Femur (tissue), 1 donor: ENCODE measurements around the gene CD81.

Experiments used
- DNase-seq: peaks from one replicate; pipeline ENCODE4 v3.0.0-alpha.2; 2017

The CD81 gene

DNA sequence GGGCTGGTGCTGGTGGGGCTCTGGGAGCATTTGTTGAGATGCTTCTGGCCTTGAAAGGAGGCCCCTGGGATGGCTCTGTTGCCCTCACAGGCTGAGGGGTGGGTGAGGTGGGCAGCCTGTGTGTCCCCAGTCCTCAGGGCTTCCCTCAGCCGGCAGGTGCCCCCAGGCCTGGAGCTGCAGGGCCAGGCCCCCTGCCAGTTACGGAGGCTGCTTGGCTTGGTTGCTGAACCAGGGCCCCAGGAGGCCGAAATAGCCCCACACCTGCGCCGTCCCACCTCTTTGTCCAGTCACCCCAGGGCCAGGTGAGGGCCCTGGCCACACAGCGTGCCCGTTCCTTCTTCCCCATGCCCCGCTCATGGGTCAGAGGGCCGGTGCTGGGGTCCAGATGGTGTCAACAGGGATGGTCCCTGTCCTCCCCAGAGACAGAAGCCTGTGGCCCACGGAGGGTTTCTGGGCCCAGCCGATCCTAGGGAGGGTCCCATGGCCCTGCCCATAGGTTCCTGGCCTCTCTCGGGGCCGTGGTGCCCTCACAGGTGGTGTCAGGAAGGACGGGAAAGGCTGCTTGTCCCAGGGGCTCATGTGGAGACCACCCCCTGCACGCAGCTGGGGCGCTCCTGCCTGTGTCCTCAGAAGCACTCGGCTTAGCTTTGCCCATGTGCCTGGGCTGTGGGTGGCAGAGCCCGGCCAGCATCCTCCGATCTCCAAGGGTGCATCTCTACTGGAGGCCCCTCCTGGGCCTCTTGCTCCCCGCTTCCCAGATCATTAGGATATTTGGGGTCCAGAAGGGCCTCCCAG lies 14.3 kb downstream of the CD81 start:
- no peak for DNase-seq

DNA sequence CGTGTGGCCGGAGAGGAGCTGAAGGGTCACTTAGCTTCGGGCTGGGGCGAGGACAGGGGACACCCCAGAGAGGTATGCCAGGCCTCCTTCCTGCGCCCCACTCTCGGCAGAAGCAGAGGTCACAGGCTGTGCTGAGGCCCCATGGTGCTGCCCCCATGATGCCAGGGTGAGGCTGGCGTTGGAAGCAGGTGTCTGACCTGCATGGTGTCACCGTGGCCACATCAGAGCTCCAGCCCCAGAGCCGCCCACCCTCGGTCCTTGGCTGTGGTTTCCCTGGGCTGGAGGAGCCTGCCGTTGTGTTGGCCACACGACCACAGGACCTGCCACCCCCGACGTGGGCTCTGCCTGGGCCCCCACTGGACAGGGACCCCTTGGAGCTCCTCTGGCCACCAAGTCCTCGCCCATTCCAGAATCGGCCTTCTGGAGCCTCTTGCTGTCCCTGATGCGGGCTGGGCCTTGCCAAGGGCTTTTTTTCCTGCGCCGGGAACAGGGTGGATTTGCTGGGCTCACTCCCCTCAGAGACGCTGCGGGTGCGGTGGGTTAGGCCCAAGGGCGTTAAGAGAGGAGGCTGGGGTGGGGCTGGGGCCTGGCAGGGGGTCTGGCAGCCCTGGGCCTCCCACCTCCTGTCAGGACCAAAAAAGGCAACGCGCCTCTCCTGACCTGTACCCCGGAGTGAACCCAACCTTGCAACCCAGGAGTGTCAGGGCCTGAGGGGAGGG lies 15.3 kb downstream of the CD81 start:
- DNase-seq = no peak

GRCh38 chr11:2393111-2393868 lies 16.2 kb downstream of the CD81 start:
- DNase-seq = no peak

- DNase-seq = no peak
Measured at GRCh38 chr11:2393941-2394817, 17.1 kb downstream of the CD81 start.

GRCh38 chr11:2394818-2395105 lies 17.7 kb downstream of the CD81 start:
- no peak for DNase-seq

- no peak for DNase-seq
Measured at GRCh38 chr11:2395211-2395730, 18.2 kb downstream of the CD81 start.

GRCh38 chr11:2395856-2396255 lies 18.7 kb downstream of the CD81 start:
- no peak for DNase-seq

DNA sequence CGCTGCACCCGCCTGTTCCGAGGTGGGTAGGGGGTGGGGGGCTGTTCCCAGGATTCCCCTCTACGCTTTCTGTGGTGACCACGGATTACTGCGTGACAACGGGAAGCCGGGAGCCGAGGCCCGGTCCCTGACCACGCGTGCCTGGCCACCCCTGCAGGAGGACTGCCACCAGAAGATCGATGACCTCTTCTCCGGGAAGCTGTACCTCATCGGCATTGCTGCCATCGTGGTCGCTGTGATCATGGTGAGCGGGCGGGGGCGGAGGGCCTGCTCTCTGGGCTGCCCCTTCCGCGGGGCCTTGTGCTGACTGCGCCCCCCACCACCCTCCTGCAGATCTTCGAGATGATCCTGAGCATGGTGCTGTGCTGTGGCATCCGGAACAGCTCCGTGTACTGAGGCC lies 19.4 kb downstream of the CD81 start:
- no peak for DNase-seq

GRCh38 chr11:2397005-2397404 lies 19.9 kb downstream of the CD81 start:
- DNase-seq = no peak

- DNase-seq = no peak
Measured at GRCh38 chr11:2398664-2399355, 21.7 kb downstream of the CD81 start.

DNA sequence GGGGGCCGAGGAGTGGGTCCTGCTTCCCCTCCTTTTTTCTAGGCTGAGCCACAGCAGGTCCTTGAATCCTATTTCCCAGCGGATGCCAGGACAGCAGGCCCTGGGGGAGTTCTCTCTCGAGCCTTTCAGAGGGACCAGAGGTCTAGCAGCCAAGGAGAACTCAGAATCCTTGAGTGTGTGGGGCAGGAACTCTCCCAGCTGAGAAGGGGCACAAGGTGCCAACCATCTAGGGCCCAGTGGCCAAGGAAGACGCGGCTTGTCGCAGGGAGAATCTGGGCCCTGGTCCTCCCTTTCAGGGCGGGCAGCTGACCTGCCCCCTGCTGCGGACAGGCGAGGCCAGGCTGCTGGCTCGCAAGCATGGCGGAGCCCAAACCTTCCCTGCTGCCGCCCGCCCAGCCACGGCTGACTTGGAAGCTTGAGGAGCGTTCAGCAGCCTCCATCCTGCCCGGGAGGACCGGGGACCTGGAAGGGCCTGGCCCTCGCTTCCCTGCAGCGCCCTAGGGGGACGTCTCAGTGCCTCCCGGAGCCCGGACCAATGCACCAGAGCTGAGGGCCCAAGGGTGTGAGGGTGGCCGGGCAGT lies 22.5 kb downstream of the CD81 start:
- DNase-seq = no peak

- DNase-seq = peak; percentile 100
Measured at GRCh38 chr11:2400069-2400761, 23.1 kb downstream of the CD81 start, which contains the start of gene TSSC4. Gene TSSC4 (plus strand): TSS chr11:2400750. CDS start chr11:2402634, 1,884 bp downstream.

DNA sequence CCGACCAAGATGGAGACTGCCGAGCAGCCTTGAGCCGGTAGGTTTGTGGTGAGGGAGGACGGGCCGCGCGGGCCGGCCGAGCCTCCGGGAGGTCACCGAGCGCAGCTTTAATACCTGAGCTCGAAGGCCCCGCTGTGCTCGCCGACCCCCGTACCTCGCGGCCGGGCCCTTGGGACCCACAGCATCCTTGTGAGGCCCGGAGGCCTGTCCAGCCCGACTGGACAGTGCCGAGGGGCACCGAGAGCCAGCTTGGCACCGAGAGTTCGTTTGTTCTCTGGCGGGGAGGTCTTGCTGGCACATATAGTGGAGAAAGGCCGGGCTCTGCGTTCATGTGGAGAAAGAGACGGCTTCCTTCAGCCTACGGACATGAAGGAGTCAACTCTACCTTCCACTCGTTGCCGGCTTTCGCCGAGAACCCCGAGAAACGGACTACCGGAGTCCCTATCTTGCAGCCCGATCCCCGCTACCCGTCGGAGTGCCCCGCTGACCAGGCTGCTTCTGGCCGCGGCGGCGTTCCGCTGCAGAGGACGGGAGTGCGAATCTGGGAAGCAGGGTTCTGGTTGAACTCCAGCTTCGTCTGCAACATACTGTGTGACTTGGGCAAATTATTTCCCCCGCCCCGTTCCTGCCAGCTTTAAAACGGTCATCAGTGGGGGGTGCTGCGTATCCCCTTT lies 23.8 kb downstream of the CD81 start:
- DNase-seq = no peak

DNA sequence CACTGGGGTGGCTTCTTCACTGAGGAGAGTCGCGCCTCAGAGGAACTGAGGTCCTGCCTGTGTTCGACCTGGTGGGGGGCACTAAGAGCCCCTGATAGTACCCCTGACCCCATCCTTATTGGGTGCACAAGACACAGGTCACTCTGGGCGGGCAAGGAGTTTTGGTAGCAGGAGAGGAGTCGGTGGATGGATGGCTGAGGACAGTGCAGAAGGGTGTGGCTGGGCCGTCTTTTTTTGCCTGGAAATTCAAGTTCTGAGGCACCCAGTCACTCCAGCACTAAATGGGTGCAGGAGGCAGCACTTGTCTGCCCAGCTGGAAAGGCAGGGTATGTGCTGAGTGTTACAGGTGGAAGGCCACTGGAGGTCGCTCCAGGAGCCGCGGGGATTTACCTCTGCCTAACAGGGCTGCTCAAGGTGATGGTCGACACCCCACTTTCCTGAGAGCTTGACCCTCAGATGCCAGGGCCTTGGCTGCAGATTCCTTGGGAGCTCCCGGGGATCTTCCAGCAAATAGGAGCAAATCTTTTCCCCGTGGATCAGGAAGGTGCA lies 24.4 kb downstream of the CD81 start:
- DNase-seq = no peak

GRCh38 chr11:2402106-2402505 lies 25.0 kb downstream of the CD81 start:
- DNase-seq = no peak

DNA sequence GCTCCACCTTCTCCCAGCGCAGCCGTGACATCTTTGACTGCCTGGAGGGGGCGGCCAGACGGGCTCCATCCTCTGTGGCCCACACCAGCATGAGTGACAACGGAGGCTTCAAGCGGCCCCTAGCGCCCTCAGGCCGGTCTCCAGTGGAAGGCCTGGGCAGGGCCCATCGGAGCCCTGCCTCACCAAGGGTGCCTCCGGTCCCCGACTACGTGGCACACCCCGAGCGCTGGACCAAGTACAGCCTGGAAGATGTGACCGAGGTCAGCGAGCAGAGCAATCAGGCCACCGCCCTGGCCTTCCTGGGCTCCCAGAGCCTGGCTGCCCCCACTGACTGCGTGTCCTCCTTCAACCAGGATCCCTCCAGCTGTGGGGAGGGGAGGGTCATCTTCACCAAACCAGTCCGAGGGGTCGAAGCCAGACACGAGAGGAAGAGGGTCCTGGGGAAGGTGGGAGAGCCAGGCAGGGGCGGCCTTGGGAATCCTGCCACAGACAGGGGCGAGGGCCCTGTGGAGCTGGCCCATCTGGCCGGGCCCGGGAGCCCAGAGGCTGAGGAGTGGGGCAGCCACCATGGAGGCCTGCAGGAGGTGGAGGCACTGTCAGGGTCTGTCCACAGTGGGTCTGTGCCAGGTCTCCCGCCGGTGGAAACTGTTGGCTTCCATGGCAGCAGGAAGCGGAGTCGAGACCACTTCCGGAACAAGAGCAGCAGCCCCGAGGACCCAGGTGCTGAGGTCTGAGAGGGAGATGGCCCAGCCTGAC lies 26.0 kb downstream of the CD81 start:
- DNase-seq = no peak

DNA sequence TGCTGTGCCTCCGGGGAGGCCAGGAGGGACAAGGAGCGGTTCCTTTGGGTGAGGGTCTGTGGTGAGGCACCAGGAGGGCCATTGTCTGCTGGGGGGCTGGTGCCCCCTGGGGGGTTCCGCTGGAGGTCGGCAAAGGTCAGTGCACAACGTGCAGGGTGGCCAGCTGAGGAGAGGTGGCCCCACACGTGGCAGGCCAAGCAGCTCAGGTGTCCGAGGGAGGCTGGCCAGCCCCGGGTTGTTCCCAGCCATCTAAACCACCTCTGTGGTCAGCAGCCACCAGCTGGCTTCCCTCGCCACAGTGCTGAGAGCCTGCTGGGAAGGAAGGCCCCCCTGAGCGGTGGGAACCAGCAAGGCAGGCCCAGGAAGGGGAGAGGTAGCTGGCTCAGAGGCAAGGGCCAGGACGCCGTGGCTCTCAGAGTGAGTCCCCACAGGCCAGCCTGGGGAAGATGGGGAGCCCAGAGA lies 27.7 kb downstream of the CD81 start:
- no peak for DNase-seq

DNA sequence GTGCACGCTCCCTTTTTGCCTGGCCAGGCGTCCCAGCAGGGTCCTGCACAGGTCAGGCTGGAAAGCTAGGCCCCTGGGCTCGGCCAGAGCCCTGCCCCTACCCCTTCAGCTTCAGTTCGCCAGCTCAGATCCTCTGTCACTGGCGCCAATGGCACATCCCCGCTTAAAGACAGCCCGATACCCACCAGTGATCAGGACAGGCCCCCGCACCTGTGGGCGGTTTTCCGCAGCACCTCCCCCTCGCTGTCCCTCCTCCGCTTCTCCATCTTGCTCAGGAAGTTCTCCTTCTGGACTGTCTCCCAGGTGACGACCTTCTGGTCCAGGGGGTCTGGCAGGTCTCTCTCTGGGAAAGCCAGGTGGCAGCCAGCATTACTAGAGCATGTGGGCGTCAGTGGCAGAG lies 29.3 kb downstream of the CD81 start:
- DNase-seq = no peak

GRCh38 chr11:2406878-2407410 lies 29.8 kb downstream of the CD81 start:
- DNase-seq = no peak
